IMR-90 (cell line): Measurements from ENCODE around the gene ACOT7. TPM values are rescaled to one million over a fixed set of nuclear protein-coding genes. Genes with fewer than 3 reads are reported as not detected.

Source experiments
- ATAC-seq: fragments of 200-7000 bp; cut with Tn5 transposase; 2 replicates; pipeline ENCODE4 v1.9.1; 2020; ENCODE audit warnings: low read depth, mild to moderate bottlenecking, moderate library complexity
- BruUV-seq: library from RNA; stranded (reverse); fragments of 400-500 nt; replicated peaks from 2 replicates; lab custom pipeline; 2021; lab: Mats Ljungman, UMichigan
- CTCF ChIA-PET: fragments of 300-600 bp; formaldehyde crosslinking; extraction: SDS; loops from one replicate; lab custom pipeline; 2021; ENCODE audit warnings: antibody characterized with exemption; lab: Yijun Ruan, JAX
- POLR2A ChIA-PET: fragments of 300-600 bp; sonication (Branson Sonifier 250); formaldehyde crosslinking; loops from one replicate; lab custom pipeline; 2022; ENCODE audit warnings: antibody characterized with exemption; ENCODE audit not compliant: unreplicated experiment; lab: Charles Lee
- DNase-seq: peaks from one replicate; pipeline ENCODE4 v3.0.0; 2013
- H2AFZ ChIP-seq: replicated peaks from 2 replicates; pipeline ENCODE3; 2013; ENCODE audit warnings: low read length, mild to moderate bottlenecking; ENCODE audit not compliant: poor library complexity
- H2AK5ac ChIP-seq: 2 replicates; pipeline ENCODE4 v1.6.1; 2013; ENCODE audit warnings: low read depth, low read length, inconsistent platforms
- H2AK9ac ChIP-seq: replicated peaks from 2 replicates; pipeline ENCODE3; 2013; ENCODE audit warnings: mild to moderate bottlenecking, low read depth, low read length, moderate library complexity; ENCODE audit not compliant: poor library complexity
- H2BK120ac ChIP-seq: 2 replicates; pipeline ENCODE4 v1.6.1; 2013; ENCODE audit warnings: low read depth, low read length, inconsistent platforms
- H2BK15ac ChIP-seq: 3 replicates; pipeline ENCODE4 v1.6.1; 2013; ENCODE audit warnings: low read depth, low read length, inconsistent platforms
- H2BK20ac ChIP-seq: 2 replicates; pipeline ENCODE4 v1.6.1; 2013; ENCODE audit warnings: low read depth, mild to moderate bottlenecking, inconsistent platforms, low read length, moderate library complexity
- H2BK5ac ChIP-seq: 2 replicates; pipeline ENCODE4 v1.6.1; 2013; ENCODE audit warnings: mild to moderate bottlenecking, low read depth, low read length, inconsistent platforms; ENCODE audit not compliant: poor library complexity, severe bottlenecking
- H3K14ac ChIP-seq: replicated peaks from 2 replicates; pipeline ENCODE4 v1.6.1; 2013; ENCODE audit warnings: low read depth, low read length, inconsistent platforms
- H3K18ac ChIP-seq: 2 replicates; pipeline ENCODE4 v1.6.1; 2013; ENCODE audit warnings: low read depth, low read length, control low read depth
- H3K23ac ChIP-seq: 2 replicates; pipeline ENCODE4 v1.6.1; 2013; ENCODE audit warnings: low read depth, low read length, inconsistent platforms
- H3K27ac ChIP-seq: 2 replicates; pipeline ENCODE4 v1.5.1; 2013; ENCODE audit warnings: mild to moderate bottlenecking, control low read depth, low read length; ENCODE audit not compliant: insufficient read depth
- H3K27me3 ChIP-seq: 2 replicates; pipeline ENCODE4 v1.6.1; 2013; ENCODE audit warnings: low read length; ENCODE audit not compliant: control insufficient read depth, insufficient read depth
- H3K36me3 ChIP-seq: 2 replicates; pipeline ENCODE4 v1.6.1; 2013; ENCODE audit warnings: low read length, mixed read lengths; ENCODE audit not compliant: control insufficient read depth, insufficient read depth
- H3K4ac ChIP-seq: 2 replicates; pipeline ENCODE4 v1.6.1; 2013; ENCODE audit warnings: low read depth, low read length, inconsistent platforms
- H3K4me1 ChIP-seq: 2 replicates; pipeline ENCODE4 v1.6.1; 2013; ENCODE audit warnings: low read length, mixed read lengths; ENCODE audit not compliant: control insufficient read depth, insufficient read depth
- H3K4me2 ChIP-seq: 2 replicates; pipeline ENCODE4 v1.6.1; 2013; ENCODE audit warnings: low read depth, mild to moderate bottlenecking, control low read depth, low read length, moderate library complexity
- H3K4me3 ChIP-seq: 2 replicates; pipeline ENCODE4 v1.5.1; 2013; ENCODE audit warnings: low read depth, mild to moderate bottlenecking, control low read depth, low read length, moderate library complexity; ENCODE audit not compliant: insufficient read depth
- H3K56ac ChIP-seq: 2 replicates; pipeline ENCODE4 v1.6.1; 2013; ENCODE audit warnings: low read length, inconsistent platforms; ENCODE audit not compliant: insufficient read depth; ENCODE audit errors: extremely low read depth
- H3K79me1 ChIP-seq, 2 experiments: 2 replicates each; pipeline ENCODE4 v1.6.1; 2013; ENCODE audit warnings: low read length in 2 of 2, inconsistent platforms in 1 of 2, low read depth in 1 of 2
- H3K9ac ChIP-seq: 2 replicates; pipeline ENCODE4 v1.6.1; 2013; ENCODE audit warnings: low read depth, low read length, control low read depth
- H3K9me1 ChIP-seq: 2 replicates; pipeline ENCODE4 v1.6.1; 2013; ENCODE audit warnings: low read length, inconsistent platforms; ENCODE audit not compliant: insufficient read depth
- H3K9me3 ChIP-seq: 2 replicates; pipeline ENCODE4 v1.6.1; 2013; ENCODE audit warnings: low read length; ENCODE audit not compliant: control insufficient read depth, insufficient read depth
- H4K20me1 ChIP-seq: 2 replicates; pipeline ENCODE4 v1.6.1; 2013; ENCODE audit warnings: low read length, inconsistent platforms; ENCODE audit not compliant: insufficient read depth
- H4K5ac ChIP-seq: 2 replicates; pipeline ENCODE4 v1.6.1; 2013; ENCODE audit warnings: mild to moderate bottlenecking, low read depth, low read length, control low read depth
- H4K8ac ChIP-seq, 2 experiments: 2 replicates each; pipeline ENCODE4 v1.6.1; 2013; ENCODE audit warnings: low read depth in 2 of 2, low read length in 2 of 2, control low read depth in 1 of 2, inconsistent platforms in 1 of 2
- H4K91ac ChIP-seq: 2 replicates; pipeline ENCODE4 v1.6.1; 2013; ENCODE audit warnings: low read depth, low read length, inconsistent platforms; ENCODE audit not compliant: insufficient read depth
- BHLHE40 ChIP-seq: fragments of 150-350 bp; IDR thresholded peaks from 2 replicates; pipeline ENCODE4 v1.6.1; 2016; ENCODE audit warnings: mild to moderate bottlenecking, low read depth, low read length
- FOS ChIP-seq: fragments of 150-350 bp; IDR thresholded peaks from 2 replicates; pipeline ENCODE4 v1.6.1; 2016; ENCODE audit warnings: low read depth, low read length
- MXI1 ChIP-seq: IDR thresholded peaks from 2 replicates; pipeline ENCODE4 v1.6.1; 2012; ENCODE audit warnings: low read depth, mild to moderate bottlenecking, low read length, moderate library complexity, borderline replicate concordance
- WGBS, 2 experiments: methylation state at CpG; one replicate each; pipeline versions ENCODE4 v1.1.5 to v1.1.7; 2013; ENCODE audit warnings: missing lambda C conversion rate in 2 of 2; ENCODE audit not compliant: insufficient read length in 1 of 2; ENCODE audit errors: extremely low coverage in 2 of 2; 5-methylcytosine and 5-hydroxymethylcytosine counted together
- dilution Hi-C: fragments of 300-500 bp; cut with HindIII; formaldehyde crosslinking; loops from one replicate; pipeline ENCODE4 v1.14.3; 2018; ENCODE audit warnings: low sequenced_read_pairs; ENCODE audit not compliant: unreplicated experiment
- in situ Hi-C: fragments of 300-500 bp; cut with MboI; formaldehyde crosslinking; loops from 3 replicates; pipeline ENCODE4 v1.14.3; 2019; ENCODE audit warnings: low sequenced_read_pairs, inconsistent platforms, mixed read lengths
- intact Hi-C: fragments of 100-400 bp; cut with micrococcal nuclease; formaldehyde crosslinking; loops from 2 replicates; pipeline ENCODE4 v1.10.0; 2022
- polyA plus RNA-seq, 3 experiments: library from polyadenylated mRNA; depleted of rRNA; stranded (reverse); fragments of >200 nt; gene quantifications; 2 replicates each; pipeline ENCODE4 v1.2.3, GENCODE V29; 2012; ENCODE audit warnings: low replicate concordance in 1 of 3
- total RNA-seq: library from RNA; depleted of rRNA; stranded (reverse); fragments of >200 nt; gene quantifications from 2 replicates; pipeline ENCODE4 v1.2.3, GENCODE V29; 2012
- TF ChIP-seq, protein P1 (sequence below): fragments of 150-350 bp; IDR thresholded peaks from 2 replicates; pipeline ENCODE4 v1.6.1; 2017; ENCODE audit warnings: mild to moderate bottlenecking, antibody characterized with exemption, low read length, low read depth

ACOT7 gene
- total and polyA plus RNA-seq, 2 of the 4 experiments (the other 2 are of a cell fraction), result 51.6 to 242 TPM

DNA sequence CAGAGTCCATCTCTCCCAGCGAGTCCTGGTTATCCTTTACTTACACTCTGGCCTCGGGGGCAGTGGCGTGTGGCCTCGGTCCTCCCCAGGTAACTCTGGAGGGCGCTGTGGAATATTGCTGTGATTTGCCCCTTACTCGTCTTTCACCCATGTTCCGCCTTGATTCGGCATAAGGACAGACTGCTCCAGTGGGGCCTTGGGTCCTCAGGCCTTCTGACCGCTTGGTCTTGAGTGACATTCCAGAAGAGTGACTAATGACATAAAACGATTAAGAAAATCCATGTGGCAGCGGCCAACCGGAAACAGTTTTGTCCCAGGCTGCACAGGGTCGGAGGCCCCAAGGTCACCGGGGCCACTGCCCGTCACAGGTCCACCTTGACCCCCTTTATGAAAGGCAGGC lies 168.8 kb downstream of the ACOT7 start:
- Histone ChIP-seq H2AK5ac (no peak overlapping the region), H3K14ac (no peak overlapping the region), H3K27me3 (no peaks in the 10 kb centered on the region), H2AFZ (no peak overlapping the region), H4K5ac (no peak overlapping the region), H3K4me2 (no peak overlapping the region), H3K9me3 (no peaks in the 10 kb centered on the region), H3K23ac (no peak overlapping the region), H3K4me1 (no peaks in the 10 kb centered on the region), H3K79me1 (peaks cover 0 to 8% of the 10 kb centered on the region in 2 experiments; a peak in 3 of 4 replicates), H4K8ac (no peak overlapping the region), H4K20me1 (no peaks in the 10 kb centered on the region; the same call in 1 of the 2 replicates), H3K18ac (no peak overlapping the region), H2AK9ac (no peak overlapping the region), H3K27ac (no peak overlapping the region), H4K91ac (no peak overlapping the region), H2BK120ac (no peak overlapping the region), H3K56ac (no peak overlapping the region), H2BK5ac (no peak overlapping the region), H3K4ac (no peak overlapping the region), H2BK15ac (no peak overlapping the region), H3K36me3 (peaks cover 40% of the 10 kb centered on the region), H3K9me1 (no peaks in the 10 kb centered on the region; the same call in 1 of the 2 replicates), H3K4me3 (no peak overlapping the region), H2BK20ac (no peak overlapping the region), H3K9ac (no peak overlapping the region)
- WGBS, 2 experiments, result 89% methylated on average over 8 of the region's 15 CpGs; no CpG with 5 or more reads in 1 of the 2 experiments
- no peak for TF ChIP-seq MXI1
- no peak for TF ChIP-seq BHLHE40
- TF ChIP-seq FOS, result no peak
- TF ChIP-seq, protein P1, sequence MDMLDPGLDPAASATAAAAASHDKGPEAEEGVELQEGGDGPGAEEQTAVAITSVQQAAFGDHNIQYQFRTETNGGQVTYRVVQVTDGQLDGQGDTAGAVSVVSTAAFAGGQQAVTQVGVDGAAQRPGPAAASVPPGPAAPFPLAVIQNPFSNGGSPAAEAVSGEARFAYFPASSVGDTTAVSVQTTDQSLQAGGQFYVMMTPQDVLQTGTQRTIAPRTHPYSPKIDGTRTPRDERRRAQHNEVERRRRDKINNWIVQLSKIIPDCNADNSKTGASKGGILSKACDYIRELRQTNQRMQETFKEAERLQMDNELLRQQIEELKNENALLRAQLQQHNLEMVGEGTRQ, result no peak
- ChIA-PET CTCF (interaction anchor here (0.9 kb wide), 1 partner anchor 11 kb away, joined by 5 read pairs; the partner anchor contains the start of gene ICMT), POLR2A (no interaction called here)
- dilution Hi-C loops (no loop called here), intact Hi-C loops (no loop called here), in situ Hi-C loops (no loop called here)
- ATAC-seq, result no peak
- no TSS peak for BruUV-seq
- DNase-seq, result no peak
